Mucosa of rectum (tissue), 2 donors: ENCODE data around the gene JADE3.

Source experiments
- H3K27ac ChIP-seq, 2 donors: one replicate each; pipeline ENCODE4 v1.7.0; 2013; ENCODE audit warnings: inconsistent platforms in 2 of 2, low read depth in 2 of 2, low read length in 2 of 2
- H3K27me3 ChIP-seq, 2 donors: one replicate each; pipeline ENCODE4 v1.7.0; 2013; ENCODE audit warnings: low read length in 2 of 2; ENCODE audit not compliant: control insufficient read depth in 2 of 2, insufficient read depth in 2 of 2
- H3K36me3 ChIP-seq, 2 donors: one replicate each; pipeline ENCODE4 v1.7.0; 2013; ENCODE audit warnings: low read length in 2 of 2; ENCODE audit not compliant: control insufficient read depth in 2 of 2, insufficient read depth in 2 of 2
- H3K4me1 ChIP-seq, 2 donors: one replicate each; pipeline ENCODE4 v1.7.0; 2013; ENCODE audit warnings: low read length in 2 of 2, mild to moderate bottlenecking in 1 of 2; ENCODE audit not compliant: control insufficient read depth in 2 of 2, insufficient read depth in 2 of 2
- H3K4me3 ChIP-seq, 2 donors: one replicate each; pipeline ENCODE4 v1.7.0; 2013; ENCODE audit warnings: low read length in 2 of 2
- H3K9ac ChIP-seq, 2 donors: one replicate each; pipeline ENCODE4 v1.7.0; 2013; ENCODE audit warnings: low read length in 2 of 2, low read depth in 1 of 2, mild to moderate bottlenecking in 1 of 2
- H3K9me3 ChIP-seq, 2 donors: one replicate each; pipeline ENCODE4 v1.7.0; 2013; ENCODE audit warnings: low read length in 2 of 2; ENCODE audit not compliant: control insufficient read depth in 2 of 2
- donor health status: healthy.
- donor health status: Normal muscosa, but diverticular disease.

JADE3 gene

GRCh38 chrX:47061238-47061919 lies 149.2 kb downstream of the JADE3 start:
- no peaks in the 10 kb centered on the region for H3K4me1 ChIP-seq
- H3K27me3 ChIP-seq = peaks cover 0 to 12% of the 10 kb centered on the region in 2 donors
- H3K4me3 ChIP-seq = no peak overlapping the region
- no peak overlapping the region for H3K27ac ChIP-seq
- no peaks in the 10 kb centered on the region for H3K9me3 ChIP-seq
- H3K9ac ChIP-seq = no peak overlapping the region
- no peaks in the 10 kb centered on the region for H3K36me3 ChIP-seq

- Histone ChIP-seq H3K9me3 (no peaks in the 10 kb centered on the region), H3K4me1 (no peaks in the 10 kb centered on the region)
Measured at GRCh38 chrX:47063179-47063578, 151.0 kb downstream of the JADE3 start.

DNA sequence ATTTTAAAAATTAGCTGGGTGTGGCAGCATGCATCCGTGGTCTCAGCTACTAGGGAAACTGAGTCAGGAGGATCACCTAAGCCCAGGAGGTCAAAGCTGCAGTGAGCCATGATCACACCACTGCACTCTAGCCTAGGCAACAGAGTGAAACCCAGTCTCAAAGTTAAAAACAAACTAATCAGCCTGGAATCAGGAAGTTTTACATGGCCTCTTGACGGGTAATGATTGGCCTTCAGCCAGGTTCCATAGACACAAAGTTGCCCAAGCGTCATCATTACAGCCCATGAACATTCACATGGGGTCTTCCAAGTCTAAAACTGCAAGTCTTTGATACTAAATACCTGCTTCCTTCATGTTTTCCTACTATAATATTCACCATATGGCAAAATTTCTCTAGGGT lies 156.0 kb downstream of the JADE3 start:
- H3K4me3 ChIP-seq = no peak overlapping the region
- peaks cover 0 to 4% of the 10 kb centered on the region in 2 donors for H3K27me3 ChIP-seq
- no peak overlapping the region for H3K27ac ChIP-seq
- H3K9me3 ChIP-seq = no peaks in the 10 kb centered on the region
- no peak overlapping the region for H3K9ac ChIP-seq
- no peaks in the 10 kb centered on the region for H3K36me3 ChIP-seq
- no peaks in the 10 kb centered on the region for H3K4me1 ChIP-seq

More at GRCh38 chrX:47063179-47063578, 151.0 kb downstream of the JADE3 start:
- Histone ChIP-seq H3K4me3 (no peak overlapping the region), H3K27me3 (peaks cover 0 to 7% of the 10 kb centered on the region in 2 donors), H3K36me3 (no peaks in the 10 kb centered on the region), H3K27ac (no peak overlapping the region), H3K9ac (no peak overlapping the region)

DNA sequence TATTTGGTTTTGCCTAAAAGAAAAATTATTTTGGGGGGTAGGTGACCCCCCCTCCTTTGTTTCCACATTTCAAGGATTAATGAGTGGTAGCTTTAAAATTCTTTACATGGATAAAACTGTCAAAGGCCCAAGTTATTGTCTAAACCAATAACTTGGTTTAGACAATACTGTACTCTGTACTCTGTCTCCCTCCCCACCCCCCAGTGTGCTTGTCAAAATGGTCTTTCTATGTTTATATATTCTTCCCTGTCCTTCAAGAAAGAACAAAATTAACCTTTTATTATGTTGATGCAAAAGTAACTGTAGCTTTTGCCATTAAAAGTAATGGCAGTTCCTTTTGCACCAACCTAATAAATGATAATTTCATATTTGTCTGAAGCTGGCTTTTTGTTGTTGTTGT lies 156.5 kb downstream of the JADE3 start:
- Histone ChIP-seq H3K9ac (no peak overlapping the region), H3K27ac (no peak overlapping the region), H3K36me3 (no peaks in the 10 kb centered on the region), H3K9me3 (no peaks in the 10 kb centered on the region), H3K4me3 (no peak overlapping the region), H3K4me1 (no peaks in the 10 kb centered on the region), H3K27me3 (peaks cover 0 to 3% of the 10 kb centered on the region in 2 donors)

GRCh38 chrX:47078129-47079043 lies 166.2 kb downstream of the JADE3 start, which contains the start of gene RGN:
Gene RGN, plus strand, starts transcription at chrX:47078443. Its CDS starts 2,702 bp downstream, at chrX:47081145.
- no peak within 1 kb of the TSS for H3K9ac ChIP-seq
- H3K4me3 ChIP-seq = peak within 1 kb of the TSS; percentile 23 to 26
- peaks cover 0 to 2% of the 10 kb centered on the region in 2 donors for H3K4me1 ChIP-seq
- no peaks in the 10 kb centered on the region for H3K9me3 ChIP-seq
- H3K27ac ChIP-seq = no peak within 1 kb of the TSS
- no peaks in the 10 kb centered on the region for H3K27me3 ChIP-seq
- H3K36me3 ChIP-seq = no peaks in the 10 kb centered on the region

- H3K27ac ChIP-seq = no peak overlapping the region
- no peaks in the 10 kb centered on the region for H3K9me3 ChIP-seq
- peaks cover 0 to 2% of the 10 kb centered on the region in 2 donors for H3K4me1 ChIP-seq
- no peak overlapping the region for H3K9ac ChIP-seq
- H3K36me3 ChIP-seq = no peaks in the 10 kb centered on the region
- H3K4me3 ChIP-seq = no peak overlapping the region
- H3K27me3 ChIP-seq = no peaks in the 10 kb centered on the region
Measured at GRCh38 chrX:47080215-47080914, 168.1 kb downstream of the JADE3 start.

DNA sequence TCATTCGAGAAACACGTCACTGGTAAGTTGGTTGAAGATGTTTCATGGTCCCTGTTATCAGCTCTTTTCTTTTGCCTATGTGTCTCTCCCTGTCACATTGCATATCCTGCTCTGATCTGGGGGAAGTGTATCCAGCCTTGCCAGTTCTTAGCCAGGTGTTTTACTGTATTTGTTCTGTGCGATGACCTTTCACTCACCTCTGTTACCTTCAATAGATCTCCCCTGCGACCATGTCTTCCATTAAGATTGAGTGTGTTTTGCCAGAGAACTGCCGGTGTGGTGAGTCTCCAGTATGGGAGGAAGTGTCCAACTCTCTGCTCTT lies 168.7 kb downstream of the JADE3 start:
- no peak overlapping the region for H3K9ac ChIP-seq
- no peak overlapping the region for H3K4me3 ChIP-seq
- H3K9me3 ChIP-seq = no peaks in the 10 kb centered on the region
- peaks cover 0 to 2% of the 10 kb centered on the region in 2 donors for H3K4me1 ChIP-seq
- no peaks in the 10 kb centered on the region for H3K36me3 ChIP-seq
- H3K27ac ChIP-seq = no peak overlapping the region
- no peaks in the 10 kb centered on the region for H3K27me3 ChIP-seq

DNA sequence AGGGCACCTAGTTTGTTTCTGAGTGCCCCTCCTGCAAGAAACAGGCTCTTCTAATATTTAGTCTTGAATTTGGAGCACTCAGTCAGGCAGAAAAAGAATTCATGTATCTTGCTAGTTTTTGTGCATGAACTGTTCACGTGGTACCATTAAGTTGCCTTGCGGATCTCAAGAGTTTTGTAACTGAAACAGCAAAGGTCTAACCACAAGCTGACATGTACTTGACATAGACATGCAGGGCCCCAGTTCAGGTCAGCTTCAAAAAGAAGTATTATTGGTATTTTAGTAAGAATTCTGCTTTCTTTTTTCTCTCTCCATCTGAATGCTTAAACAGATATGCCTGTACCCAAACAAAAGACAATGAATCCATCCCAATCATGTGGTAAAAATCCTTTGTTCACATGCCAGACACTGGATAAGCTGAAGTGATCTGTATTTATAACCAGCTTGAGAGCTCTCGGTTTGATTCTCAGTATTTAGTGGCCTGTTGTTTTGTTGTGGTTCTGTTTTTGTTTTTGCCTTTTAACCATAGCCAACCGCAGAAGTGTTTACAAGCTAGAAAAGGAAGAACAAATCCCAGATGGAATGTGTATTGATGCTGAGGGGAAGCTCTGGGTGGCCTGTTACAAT lies 179.0 kb downstream of the JADE3 start:
- no peak overlapping the region for H3K4me3 ChIP-seq
- H3K27ac ChIP-seq = no peak overlapping the region
- H3K27me3 ChIP-seq = peaks cover 0 to 8% of the 10 kb centered on the region in 2 donors
- H3K36me3 ChIP-seq = no peaks in the 10 kb centered on the region
- no peaks in the 10 kb centered on the region for H3K9me3 ChIP-seq
- H3K4me1 ChIP-seq = no peaks in the 10 kb centered on the region
- H3K9ac ChIP-seq = no peak overlapping the region

- no peaks in the 10 kb centered on the region for H3K9me3 ChIP-seq
- H3K36me3 ChIP-seq = no peaks in the 10 kb centered on the region
- H3K4me1 ChIP-seq = no peaks in the 10 kb centered on the region
- H3K27ac ChIP-seq = no peak overlapping the region
- H3K27me3 ChIP-seq = peaks cover 0 to 8% of the 10 kb centered on the region in 2 donors
- no peak overlapping the region for H3K4me3 ChIP-seq
- no peak overlapping the region for H3K9ac ChIP-seq
Measured at GRCh38 chrX:47093248-47093647, 181.0 kb downstream of the JADE3 start.
